GM19099 (cell line): Measurements from ENCODE around the gene COPS8.
A peak's percentile ranks its signal among the peaks of the same experiment; 100 is the strongest.

Experiments used
- POLR2A ChIP-seq: IDR thresholded peaks from 3 replicates; pipeline ENCODE4 v1.6.1; 2011; ENCODE audit warnings: low read depth; ENCODE audit not compliant: insufficient read length; ENCODE audit errors: extremely low read depth

The COPS8 gene

GRCh38 chr2:237085248-237086221, at the start of gene COPS8:
TSS of gene COPS8 (plus strand) at chr2:237085889. CDS start at chr2:237085965, 76 bp downstream.
- peak; percentile 92 for TF ChIP-seq POLR2A

GRCh38 chr2:237039301-237040031, 46.2 kb upstream of the COPS8 start:
- no peak for TF ChIP-seq POLR2A

DNA sequence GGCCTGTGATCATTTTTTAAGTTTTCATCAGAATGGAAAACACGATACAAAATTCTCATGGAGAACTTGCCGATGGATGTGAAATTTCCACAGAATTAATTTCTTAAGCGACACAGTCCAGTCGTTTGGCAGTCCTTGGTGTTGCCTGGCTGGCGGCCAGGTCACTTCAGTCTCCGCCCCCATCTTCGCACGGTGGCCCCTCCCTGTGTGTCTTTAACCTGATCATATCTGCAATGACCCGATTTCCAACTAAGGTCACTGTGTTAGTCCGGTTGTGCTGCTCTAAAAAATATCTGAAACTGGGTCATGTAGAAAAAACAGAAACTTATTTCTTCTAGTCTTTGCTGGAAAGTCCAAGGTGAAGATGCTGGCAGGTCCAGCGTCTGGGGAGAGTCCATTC, 44.5 kb upstream of the COPS8 start:
- no peak for TF ChIP-seq POLR2A

DNA sequence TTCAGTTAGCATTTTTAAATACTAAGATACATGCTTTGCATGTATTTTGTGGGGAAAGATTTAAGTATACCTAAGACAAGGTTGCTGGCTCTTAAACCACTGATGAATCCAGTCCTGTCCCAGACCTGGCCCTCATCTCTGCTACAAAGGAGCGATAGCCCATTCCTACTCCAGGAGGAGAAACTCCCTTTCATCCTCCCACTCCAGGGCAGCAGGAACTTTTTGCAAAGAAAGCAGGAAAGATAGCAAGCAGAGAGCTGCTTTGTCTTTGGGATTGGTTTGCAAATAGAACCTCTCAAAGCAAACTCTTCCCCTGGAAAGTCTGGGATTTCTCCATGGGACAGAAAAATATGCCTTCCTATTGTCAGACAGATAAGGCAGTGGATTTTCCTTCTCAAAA, 43.6 kb upstream of the COPS8 start:
- TF ChIP-seq POLR2A = no peak

GRCh38 chr2:237043866-237044265, 41.8 kb upstream of the COPS8 start:
- TF ChIP-seq POLR2A = no peak

- TF ChIP-seq POLR2A = no peak
Observed at GRCh38 chr2:237044281-237044680, 41.4 kb upstream of the COPS8 start.

DNA sequence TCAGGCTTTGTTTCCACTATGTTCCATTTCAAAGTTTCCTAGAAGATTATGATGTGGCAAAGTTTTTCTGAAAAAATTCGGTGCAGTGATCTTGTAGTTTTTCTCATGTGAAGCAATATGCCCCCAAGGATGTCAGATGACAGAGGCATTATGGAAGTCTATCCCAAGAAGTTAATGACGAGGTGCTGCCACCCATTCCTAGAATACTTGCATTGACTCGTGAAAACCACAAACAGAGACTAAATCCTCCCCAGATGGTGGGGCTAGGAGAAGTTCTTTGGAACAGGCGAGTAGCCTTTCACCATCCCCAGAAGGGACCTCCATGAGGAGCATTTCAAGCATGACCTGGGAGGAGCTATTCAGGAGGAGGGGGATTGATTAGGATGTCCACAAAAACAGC, 40.2 kb upstream of the COPS8 start:
- TF ChIP-seq POLR2A = no peak

DNA sequence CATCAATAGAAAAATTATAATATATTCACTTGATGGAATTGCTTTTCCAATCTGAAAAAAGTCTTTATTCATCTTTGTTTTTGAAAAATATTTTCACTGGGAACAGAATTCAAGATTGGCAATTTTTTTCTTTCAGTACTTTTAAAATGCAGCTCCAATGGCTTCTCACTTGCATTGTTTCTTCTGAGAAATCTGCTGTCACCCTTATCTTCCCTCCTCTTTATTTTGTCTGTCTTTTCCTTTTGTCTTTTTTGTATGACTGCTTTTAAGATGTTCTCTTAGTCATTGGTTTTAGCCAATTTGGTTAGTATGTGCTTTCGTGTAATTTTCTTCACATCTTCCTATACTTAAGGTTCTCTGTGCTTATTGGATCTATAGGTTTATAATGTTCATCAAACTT, 37.1 kb upstream of the COPS8 start:
- TF ChIP-seq POLR2A = no peak

GRCh38 chr2:237051861-237052260, 33.8 kb upstream of the COPS8 start:
- no peak for TF ChIP-seq POLR2A

- TF ChIP-seq POLR2A = no peak
Observed at GRCh38 chr2:237053066-237053465, 32.6 kb upstream of the COPS8 start.

DNA sequence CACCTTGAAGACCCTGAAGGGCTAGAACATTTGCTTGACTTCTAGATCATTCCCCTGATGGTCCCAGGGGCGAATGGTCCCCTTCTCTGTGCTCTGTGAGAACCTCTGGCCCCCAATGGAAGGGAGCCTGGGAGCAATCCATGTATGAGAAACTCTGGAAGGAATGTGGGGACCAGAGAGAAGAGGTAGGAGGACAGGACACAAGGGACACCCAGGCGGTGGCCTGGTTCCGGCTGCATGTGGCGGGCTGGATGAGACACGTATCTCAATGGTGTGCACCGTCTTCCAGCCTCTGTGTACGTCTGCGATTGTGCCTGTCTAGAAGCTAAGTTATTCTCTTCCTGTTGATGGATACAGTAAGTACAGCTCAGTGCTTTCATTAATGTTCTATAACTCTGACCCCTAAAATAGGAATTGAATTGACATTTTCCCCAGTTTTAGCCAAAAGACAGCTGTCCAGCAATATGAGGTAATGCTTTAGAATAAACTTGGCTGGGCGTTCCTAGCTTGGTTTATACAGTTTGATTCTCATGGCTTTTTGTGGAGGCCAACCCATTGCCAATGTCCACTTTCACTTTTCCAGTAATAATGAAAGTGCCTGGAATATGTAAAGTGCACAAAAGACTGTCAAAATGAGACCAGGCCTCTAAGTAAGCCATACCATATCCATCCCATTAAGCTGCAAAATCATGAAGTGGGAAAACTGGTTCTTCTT, 30.1 kb upstream of the COPS8 start:
- no peak for TF ChIP-seq POLR2A

GRCh38 chr2:237056287-237056875, 29.3 kb upstream of the COPS8 start:
- TF ChIP-seq POLR2A = no peak

- no peak for TF ChIP-seq POLR2A
Observed at GRCh38 chr2:237057107-237057506, 28.6 kb upstream of the COPS8 start.

GRCh38 chr2:237057893-237058300, 27.8 kb upstream of the COPS8 start:
- TF ChIP-seq POLR2A = peak; percentile 62

DNA sequence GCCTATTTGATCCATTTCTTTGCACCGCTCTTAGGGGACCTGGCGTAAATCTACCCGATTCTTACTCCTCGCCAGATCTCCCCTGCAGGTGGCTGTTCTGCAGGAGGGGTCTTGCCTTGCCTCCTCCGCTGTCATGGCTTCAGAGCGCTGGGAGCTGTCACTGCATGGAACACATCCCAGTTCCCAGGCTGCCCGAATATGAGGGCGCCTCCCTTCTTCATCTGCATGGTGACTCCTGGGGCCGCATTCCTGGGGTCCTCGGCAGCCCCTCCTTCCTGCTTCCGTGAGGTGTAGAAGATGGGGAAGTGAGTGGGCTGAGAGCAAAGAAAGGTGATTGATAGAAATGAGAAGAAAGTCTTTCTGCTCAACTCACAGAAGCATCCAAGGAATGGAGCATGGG, 27.3 kb upstream of the COPS8 start:
- no peak for TF ChIP-seq POLR2A

GRCh38 chr2:237059155-237059875, 26.4 kb upstream of the COPS8 start:
- TF ChIP-seq POLR2A = no peak
